A549 treated with RU486 at 1 μM for 4 hours (cell line): Measurements from ENCODE around the gene CT55. TPM values are rescaled to one million over a fixed set of nuclear protein-coding genes. Genes with fewer than 3 reads are reported as not detected.

Experiments
- total RNA-seq: library from RNA; stranded (reverse); fragments of 200-300 nt; extraction: Qiagen RNA extraction; gene quantifications from 5 replicates; pipeline ENCODE4 v1.2.3, GENCODE V29; 2022; ENCODE audit warnings: low read depth

The CT55 gene
- not detected in 5 replicates for total RNA-seq

GRCh38 chrX:135170877-135171519, at the start of gene CT55:
CT55 (minus strand) TSS chrX:135171398; CDS start chrX:135171171, 227 bp downstream.

DNA sequence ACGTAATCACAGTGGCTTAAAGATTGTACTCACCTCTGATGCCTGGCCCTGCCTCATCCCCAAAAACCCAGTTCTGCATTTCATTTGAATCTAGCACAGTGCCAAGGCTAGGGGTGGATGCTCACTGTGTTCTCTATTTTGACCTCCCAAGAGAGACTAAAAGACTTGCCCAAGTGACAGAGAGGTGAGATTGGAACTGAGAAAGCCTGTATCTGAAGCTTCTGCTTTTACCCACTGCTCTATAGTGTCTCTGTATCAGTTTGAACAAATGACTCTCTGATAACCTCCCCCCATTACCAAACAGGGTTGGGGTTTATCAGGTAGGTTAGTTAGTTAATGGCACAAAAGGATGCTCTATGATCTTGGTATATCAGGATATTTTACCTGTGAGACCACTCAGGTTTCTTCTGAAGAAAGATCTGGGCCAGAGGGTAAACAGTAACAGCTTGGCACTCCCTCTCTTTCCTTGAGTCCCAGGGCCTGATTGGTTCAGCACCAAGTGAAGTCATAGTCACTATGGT, 51.1 kb downstream of the CT55 start, which contains the start of gene ETDB:
Gene ETDB, minus strand, starts transcription at position 471 of the 521 bp plus-strand sequence. CDS start 1,265 bp downstream, outside the sequence.

Other genes starting within 250 kb of the CT55 start
- 0.09 to 0.28 TPM (median 0.14 TPM) in 4 of 5 replicates, not detected in the other for gene SMIM10, start 180.4 kb downstream of the CT55 start, total RNA-seq
- gene RTL8B, start 148.9 kb downstream of the CT55 start, total RNA-seq: 7.8 to 10.5 TPM (median 8.6 TPM) in 5 replicates
- gene RTL8C, start 139.0 kb downstream of the CT55 start, total RNA-seq: 135 to 221 TPM (median 186 TPM) in 5 replicates
- 157 to 192 TPM (median 182 TPM) in 5 replicates for gene RTL8A, start 119.3 kb downstream of the CT55 start, total RNA-seq
- gene SMIM10L2B, start 72.7 kb downstream of the CT55 start, total RNA-seq: 0.05 to 0.18 TPM (median 0.08 TPM) in 3 of 5 replicates, not detected in the others
- not detected in 5 replicates for gene ETDB, start 50.9 kb downstream of the CT55 start, total RNA-seq
- not detected in 5 replicates for gene ETDA, start 80.7 kb upstream of the CT55 start, total RNA-seq
- not detected in 5 replicates for gene ETDC, start 138.1 kb upstream of the CT55 start, total RNA-seq
- 2.8 to 3.7 TPM (median 3.5 TPM) in 5 replicates for gene ZNF75D, start 172.7 kb upstream of the CT55 start, total RNA-seq
- gene ZNF449, start 173.4 kb upstream of the CT55 start, total RNA-seq: 1.3 to 4.0 TPM (median 3.9 TPM) in 5 replicates